ENCODE results near the gene SLC6A11. TPM values are rescaled to one million over a fixed set of nuclear protein-coding genes. Genes with fewer than 3 reads are reported as not detected.

The SLC6A11 gene
- total RNA-seq, 1 experiment from 2014 or later, result 0.85 TPM

- no peak for TF ChIP-seq ARID4B (CRISPR knock-in tag; IDR thresholded peaks at IDR 0.05; ENCODE audit: borderline replicate concordance)
- TF ChIP-seq ZNF281 (CRISPR knock-in tag; IDR thresholded peaks at IDR 0.05), result no peak
- TF ChIP-seq ZNF416 (CRISPR knock-in tag; IDR thresholded peaks at IDR 0.05), result no peak
- no peak for TF ChIP-seq RELA (CRISPR knock-in tag; IDR thresholded peaks at IDR 0.05; ENCODE audit: borderline replicate concordance)
- TF ChIP-seq, protein P1, sequence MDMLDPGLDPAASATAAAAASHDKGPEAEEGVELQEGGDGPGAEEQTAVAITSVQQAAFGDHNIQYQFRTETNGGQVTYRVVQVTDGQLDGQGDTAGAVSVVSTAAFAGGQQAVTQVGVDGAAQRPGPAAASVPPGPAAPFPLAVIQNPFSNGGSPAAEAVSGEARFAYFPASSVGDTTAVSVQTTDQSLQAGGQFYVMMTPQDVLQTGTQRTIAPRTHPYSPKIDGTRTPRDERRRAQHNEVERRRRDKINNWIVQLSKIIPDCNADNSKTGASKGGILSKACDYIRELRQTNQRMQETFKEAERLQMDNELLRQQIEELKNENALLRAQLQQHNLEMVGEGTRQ (CRISPR knock-in tag; IDR thresholded peaks at IDR 0.05), result no peak
- TF ChIP-seq NFATC4 (CRISPR knock-in tag; IDR thresholded peaks at IDR 0.05), result no peak
- TF ChIP-seq ETV6 (CRISPR knock-in tag; IDR thresholded peaks at IDR 0.05), result no peak
- TF ChIP-seq HMGXB4 (CRISPR knock-in tag; IDR thresholded peaks at IDR 0.05), result no peak
- no peak for TF ChIP-seq ATF2 (CRISPR knock-in tag; IDR thresholded peaks at IDR 0.05; ENCODE audit: borderline replicate concordance, low read depth)
- TF ChIP-seq ZNF317 (CRISPR knock-in tag; IDR thresholded peaks at IDR 0.05; ENCODE audit: borderline replicate concordance, low read depth), result no peak
- no peak for TF ChIP-seq NFE2L1 (CRISPR knock-in tag; IDR thresholded peaks at IDR 0.05)
- TF ChIP-seq ZNF423 (CRISPR knock-in tag; IDR thresholded peaks at IDR 0.05), result no peak
- TF ChIP-seq FOXJ3 (CRISPR knock-in tag; IDR thresholded peaks at IDR 0.05; ENCODE audit: borderline replicate concordance), result no peak
- TF ChIP-seq GTF2I (CRISPR knock-in tag; conservative IDR thresholded peaks at IDR 0.05), result no peak
- TF ChIP-seq, protein P2, sequence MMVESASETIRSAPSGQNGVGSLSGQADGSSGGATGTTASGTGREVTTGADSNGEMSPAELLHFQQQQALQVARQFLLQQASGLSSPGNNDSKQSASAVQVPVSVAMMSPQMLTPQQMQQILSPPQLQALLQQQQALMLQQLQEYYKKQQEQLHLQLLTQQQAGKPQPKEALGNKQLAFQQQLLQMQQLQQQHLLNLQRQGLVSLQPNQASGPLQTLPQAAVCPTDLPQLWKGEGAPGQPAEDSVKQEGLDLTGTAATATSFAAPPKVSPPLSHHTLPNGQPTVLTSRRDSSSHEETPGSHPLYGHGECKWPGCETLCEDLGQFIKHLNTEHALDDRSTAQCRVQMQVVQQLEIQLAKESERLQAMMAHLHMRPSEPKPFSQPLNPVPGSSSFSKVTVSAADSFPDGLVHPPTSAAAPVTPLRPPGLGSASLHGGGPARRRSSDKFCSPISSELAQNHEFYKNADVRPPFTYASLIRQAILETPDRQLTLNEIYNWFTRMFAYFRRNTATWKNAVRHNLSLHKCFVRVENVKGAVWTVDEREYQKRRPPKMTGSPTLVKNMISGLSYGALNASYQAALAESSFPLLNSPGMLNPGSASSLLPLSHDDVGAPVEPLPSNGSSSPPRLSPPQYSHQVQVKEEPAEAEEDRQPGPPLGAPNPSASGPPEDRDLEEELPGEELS (CRISPR knock-in tag; IDR thresholded peaks at IDR 0.05), result no peak
- TF ChIP-seq CBFB (CRISPR knock-in tag; IDR thresholded peaks at IDR 0.05; ENCODE audit: low read depth), result no peak
- no peak for TF ChIP-seq ATF3 (CRISPR knock-in tag; conservative IDR thresholded peaks at IDR 0.05)
- POLR2A ChIA-PET, result no interaction called here
- no peak overlapping the region for H3K4me3 Mint-ChIP-seq
- DNase-seq (ENCODE audit: low spot score) (no peak), ATAC-seq (no peak)
- H3K4me1 Mint-ChIP-seq, result peaks cover 9% of the 10 kb centered on the region
- no peaks in the 10 kb centered on the region for H3K36me3 Mint-ChIP-seq
- H3K27ac Mint-ChIP-seq, result no peak overlapping the region
- no peaks in the 10 kb centered on the region for H3K27me3 Mint-ChIP-seq (ENCODE audit: low read depth)
- H3K9me3 Mint-ChIP-seq, result no peaks in the 10 kb centered on the region
- CTCF ChIA-PET, result interaction anchor here (1.5 to 2.1 kb wide), 3 partner anchors 10 to 128 kb away, joined by 5 to 8 read pairs (median 5); no protein-coding TSS in a partner anchor
Observed at GRCh38 chr3:10932596-10932995, 116.6 kb downstream of the SLC6A11 start.

Measured in WTC11 (cell line).